Esophagus (tissue), 2 donors: Measurements from ENCODE around the gene FYN. TPM values are rescaled to one million over a fixed set of nuclear protein-coding genes. Genes with fewer than 3 reads are reported as not detected.

Source experiments
- H3K27ac ChIP-seq, 2 donors: one replicate each; pipeline ENCODE4 v1.5.1; 2013; ENCODE audit warnings: low read depth in 2 of 2, mild to moderate bottlenecking in 2 of 2, inconsistent platforms in 1 of 2, low read length in 1 of 2, moderate library complexity in 1 of 2
- H3K27me3 ChIP-seq, 2 donors: one replicate each; pipeline ENCODE4 v1.6.1; 2013; ENCODE audit warnings: low read length in 2 of 2, control low read depth in 1 of 2, mild to moderate bottlenecking in 1 of 2; ENCODE audit not compliant: insufficient read depth in 2 of 2, control insufficient read depth in 1 of 2
- H3K36me3 ChIP-seq, 2 donors: one replicate each; pipeline ENCODE4 v1.6.1; 2013; ENCODE audit warnings: low read length in 1 of 2; ENCODE audit not compliant: control insufficient read depth in 2 of 2, insufficient read depth in 2 of 2
- H3K4me1 ChIP-seq, 2 donors: one replicate each; pipeline ENCODE4 v1.6.1; 2013; ENCODE audit warnings: low read length in 1 of 2; ENCODE audit not compliant: control insufficient read depth in 2 of 2, insufficient read depth in 2 of 2
- H3K4me3 ChIP-seq, 2 donors: one replicate each; pipeline ENCODE4 v1.5.1; 2013; ENCODE audit warnings: low read length in 2 of 2, mild to moderate bottlenecking in 2 of 2, low read depth in 1 of 2, moderate library complexity in 1 of 2
- H3K9me3 ChIP-seq, 2 donors: one replicate each; pipeline ENCODE4 v1.6.1; 2013; ENCODE audit warnings: mild to moderate bottlenecking in 2 of 2, low read depth in 1 of 2, low read length in 1 of 2, moderate library complexity in 1 of 2; ENCODE audit not compliant: control insufficient read depth in 2 of 2, insufficient read depth in 1 of 2
- WGBS, 2 donors: extraction: QIAGEN DNeasy Blood & Tissue Kit; methylation state at CpG; one replicate each; pipeline ENCODE4 v1.1.7; 2013; 5-methylcytosine and 5-hydroxymethylcytosine counted together
- polyA plus RNA-seq, 2 donors: library from polyadenylated mRNA; stranded (reverse); fragments of 200-250 nt; gene quantifications; one replicate each; pipeline ENCODE4 v1.2.3, GENCODE V29; 2013
- donor health status: healthy with polysubstance abuse.
- donor health status: Bipolar disorder and iron deficiency.

Gene FYN
- polyA plus RNA-seq, 2 donors, result 6.7 to 8.4 TPM

DNA sequence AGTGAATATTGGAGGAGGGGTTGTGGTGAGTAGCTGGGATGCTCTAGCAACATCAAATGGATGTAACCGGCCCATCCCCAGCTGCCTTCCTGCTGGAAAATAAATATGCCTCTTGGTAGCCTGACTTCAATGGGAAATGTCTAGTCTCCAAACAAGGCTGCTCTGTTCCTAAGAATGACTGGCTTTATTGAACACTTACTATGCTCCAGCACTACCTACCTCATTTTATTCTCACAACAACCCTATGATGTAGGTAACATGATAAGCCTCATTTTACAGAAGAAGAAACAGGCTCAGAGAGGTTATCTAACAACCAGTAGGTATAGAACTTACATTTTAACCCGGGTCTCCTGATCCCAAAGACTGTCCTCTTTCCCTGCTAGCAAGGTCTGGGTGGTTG, 93.6 kb downstream of the FYN start:
- Histone ChIP-seq H3K27me3 (no peaks in the 10 kb centered on the region), H3K27ac (no peak overlapping the region), H3K9me3 (no peaks in the 10 kb centered on the region), H3K4me1 (peaks cover 0 to 2% of the 10 kb centered on the region in 2 donors), H3K4me3 (no peak overlapping the region), H3K36me3 (no peaks in the 10 kb centered on the region)
- WGBS, 2 donors, result 93% methylated on average over 2 of the region's 2 CpGs

DNA sequence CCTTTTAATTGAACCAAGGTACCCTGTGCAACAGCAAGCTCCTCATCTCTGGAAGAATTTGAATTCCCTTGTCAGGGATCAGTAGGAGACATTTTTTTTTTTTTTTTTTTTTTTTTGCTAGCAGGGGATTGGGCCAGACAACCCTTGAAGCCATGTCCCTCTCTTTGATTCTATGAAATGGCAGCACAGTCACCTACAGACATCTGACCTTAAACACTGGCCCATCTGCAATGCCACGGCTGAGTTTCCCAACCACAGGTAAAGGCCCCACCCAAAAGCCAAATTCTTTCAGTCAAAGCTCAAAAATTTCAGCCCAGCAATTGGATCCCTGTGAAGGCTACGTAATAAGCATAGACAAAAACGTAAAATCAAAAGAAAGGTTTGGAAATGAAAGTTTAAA, 94.2 kb downstream of the FYN start:
- H3K27ac ChIP-seq, result no peak overlapping the region
- H3K4me1 ChIP-seq, result peaks cover 0 to 2% of the 10 kb centered on the region in 2 donors

GRCh38 chr6:111777357-111777756, 95.9 kb downstream of the FYN start:
- no peaks in the 10 kb centered on the region for H3K36me3 ChIP-seq
- peak overlapping the region in 1 of 2 donors; percentile 1 for H3K27ac ChIP-seq
- no peak overlapping the region for H3K4me3 ChIP-seq
- WGBS, 2 donors, result 70 to 77% methylated on average over 6 of the region's 6 CpGs
- H3K9me3 ChIP-seq, result no peaks in the 10 kb centered on the region
- H3K4me1 ChIP-seq, result peaks cover 0 to 2% of the 10 kb centered on the region in 2 donors
- H3K27me3 ChIP-seq, result no peaks in the 10 kb centered on the region

More for the DNA sequence above, 94.2 kb downstream of the FYN start:
- Histone ChIP-seq H3K9me3 (no peaks in the 10 kb centered on the region), H3K27me3 (no peaks in the 10 kb centered on the region), H3K36me3 (no peaks in the 10 kb centered on the region), H3K4me3 (no peak overlapping the region)
- 89 to 92% methylated on average over 3 of the region's 3 CpGs for WGBS, 2 donors

DNA sequence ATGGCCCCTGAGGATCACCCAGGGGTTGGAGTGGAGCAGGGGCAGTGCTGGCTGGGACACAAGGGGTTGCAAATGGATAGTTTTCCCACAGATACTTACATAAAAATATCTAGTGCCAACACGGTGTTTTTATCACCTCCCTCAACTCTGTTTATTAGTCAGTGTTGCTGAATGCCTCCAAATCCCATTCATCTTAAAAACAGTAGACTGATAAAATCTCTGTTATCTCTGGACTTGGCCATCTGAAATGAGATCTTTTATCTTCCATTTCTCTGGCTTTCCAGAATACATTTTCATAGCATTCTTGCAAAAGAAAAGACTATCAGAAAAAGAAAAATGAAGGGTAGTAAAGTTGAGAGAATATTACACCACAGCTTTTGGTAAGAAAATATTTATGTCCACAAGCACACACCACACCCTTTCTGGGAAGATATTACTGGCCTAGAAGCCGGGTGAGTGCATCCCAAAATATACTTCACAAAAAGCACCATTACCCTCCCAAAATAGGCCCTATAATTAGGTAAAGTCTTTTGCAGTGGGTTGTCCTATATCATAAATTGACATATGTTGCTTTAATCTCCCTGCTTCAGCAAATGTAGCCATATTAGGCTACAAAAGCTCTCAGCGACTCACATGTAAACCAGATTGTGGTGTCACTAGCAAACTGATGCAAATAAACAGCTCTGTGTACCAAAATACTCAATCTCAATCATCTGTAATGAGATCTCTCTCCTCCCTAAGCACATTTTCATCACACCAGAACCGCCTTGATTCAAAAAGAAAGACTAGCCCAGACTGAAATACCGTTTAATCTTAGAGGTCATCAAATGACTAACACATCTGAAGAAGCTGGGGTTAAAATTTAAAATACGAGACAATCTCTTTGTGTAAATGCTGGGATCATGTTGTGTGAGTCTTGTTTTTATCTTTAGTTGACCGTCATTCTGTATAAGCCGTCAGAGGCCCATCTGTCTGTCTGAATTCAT, 96.7 kb downstream of the FYN start:
- no peak overlapping the region for H3K4me3 ChIP-seq
- H3K27ac ChIP-seq, result no peak overlapping the region
- peaks cover 0 to 2% of the 10 kb centered on the region in 2 donors for H3K4me1 ChIP-seq
- H3K27me3 ChIP-seq, result no peaks in the 10 kb centered on the region
- no peaks in the 10 kb centered on the region for H3K9me3 ChIP-seq
- WGBS, 2 donors, result 52 to 60% methylated on average over 8 of the region's 8 CpGs
- no peaks in the 10 kb centered on the region for H3K36me3 ChIP-seq

DNA sequence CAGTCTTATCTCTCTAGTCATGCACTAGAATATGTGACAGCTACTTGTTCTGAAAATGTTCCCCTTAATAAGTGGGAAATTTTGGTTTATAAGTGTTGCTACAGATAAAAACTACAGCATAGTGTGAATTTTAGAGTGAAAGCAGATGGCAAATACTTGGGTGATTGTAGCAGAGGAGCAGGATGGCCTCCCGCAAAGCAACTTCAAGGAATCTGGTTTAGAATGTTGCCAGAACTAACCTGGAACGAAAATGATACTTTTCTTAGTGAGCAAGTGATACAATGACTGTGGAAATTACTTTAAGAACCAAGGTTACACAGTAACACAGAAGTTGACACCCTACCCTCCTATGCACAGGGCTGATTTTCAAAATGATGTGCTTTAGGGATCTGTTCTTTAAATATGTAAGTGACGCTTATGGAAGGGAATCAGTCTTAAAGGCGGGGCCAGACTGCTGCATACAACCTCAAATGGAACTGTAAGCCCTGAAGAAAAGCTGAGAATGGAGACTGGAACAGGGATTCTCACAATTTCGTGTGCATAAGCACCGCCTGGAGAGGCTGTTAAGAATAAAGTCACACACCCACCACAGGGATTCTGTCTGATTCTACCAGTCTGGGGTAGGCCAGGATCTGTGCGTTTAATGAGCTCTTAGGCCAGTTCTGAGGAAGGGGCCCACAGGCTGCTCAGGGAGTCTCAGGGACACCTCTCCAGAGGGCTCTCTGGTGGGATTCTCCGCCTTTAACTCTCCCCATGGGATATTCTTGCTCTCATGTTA, 97.9 kb downstream of the FYN start:
- no peak overlapping the region for H3K4me3 ChIP-seq
- H3K27ac ChIP-seq, result no peak overlapping the region
- no peaks in the 10 kb centered on the region for H3K9me3 ChIP-seq
- no peaks in the 10 kb centered on the region for H3K27me3 ChIP-seq
- 86 to 87% methylated on average over 8 of the region's 8 CpGs for WGBS, 2 donors
- H3K36me3 ChIP-seq, result no peaks in the 10 kb centered on the region
- peaks cover 0 to 2% of the 10 kb centered on the region in 2 donors for H3K4me1 ChIP-seq

DNA sequence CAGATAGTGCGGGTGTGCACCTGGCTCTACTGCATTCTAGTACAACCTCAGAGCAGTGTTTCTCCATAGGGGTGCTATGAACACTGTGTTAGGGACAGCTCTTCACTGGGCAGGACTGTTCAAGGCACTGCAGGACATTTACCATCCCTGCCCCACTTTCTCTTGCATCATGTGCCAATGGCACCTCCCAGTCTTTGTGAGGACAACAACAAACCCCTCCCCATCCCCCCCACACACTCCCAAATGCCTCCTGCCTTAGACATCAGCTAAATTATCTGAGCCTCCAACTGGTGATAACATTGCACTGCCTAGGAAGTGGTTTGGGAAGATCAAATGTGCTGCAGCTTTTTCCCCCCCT, 98.9 kb downstream of the FYN start:
- Histone ChIP-seq H3K27ac (no peak overlapping the region), H3K9me3 (no peaks in the 10 kb centered on the region), H3K4me3 (no peak overlapping the region), H3K27me3 (no peaks in the 10 kb centered on the region), H3K4me1 (peaks cover 0 to 2% of the 10 kb centered on the region in 2 donors), H3K36me3 (no peaks in the 10 kb centered on the region)
- 92 to 96% methylated on average over 1 of the region's 1 CpG for WGBS, 2 donors

- Histone ChIP-seq H3K27me3 (no peaks in the 10 kb centered on the region), H3K4me1 (peaks cover 0 to 2% of the 10 kb centered on the region in 2 donors), H3K36me3 (no peaks in the 10 kb centered on the region), H3K4me3 (no peak overlapping the region), H3K9me3 (no peaks in the 10 kb centered on the region), H3K27ac (no peak overlapping the region)
- 72 to 83% methylated on average over 5 of the region's 7 CpGs for WGBS, 2 donors
Observed at GRCh38 chr6:111773501-111774345, 99.5 kb downstream of the FYN start.

DNA sequence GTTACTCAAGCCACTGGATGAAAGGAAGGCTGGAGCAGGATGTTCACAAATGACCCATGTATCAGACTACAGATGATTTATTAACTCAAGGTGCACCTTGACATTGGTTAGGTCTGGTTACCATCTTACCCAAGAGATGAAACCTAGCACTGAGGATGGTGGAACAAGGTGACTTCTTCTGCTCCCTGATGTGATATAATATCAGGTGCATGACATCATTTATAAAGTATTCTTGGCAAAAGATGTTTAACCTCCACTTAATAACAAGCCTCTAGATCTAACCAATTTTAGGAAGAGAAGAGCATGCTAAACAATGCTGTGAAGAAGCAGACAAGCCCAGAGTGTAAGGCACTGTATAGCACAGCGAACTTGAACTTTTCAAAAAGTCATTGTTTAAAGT, 100.9 kb downstream of the FYN start:
- no peaks in the 10 kb centered on the region for H3K36me3 ChIP-seq
- no peaks in the 10 kb centered on the region for H3K9me3 ChIP-seq
- no peak overlapping the region for H3K4me3 ChIP-seq
- H3K4me1 ChIP-seq, result no peaks in the 10 kb centered on the region
- no peaks in the 10 kb centered on the region for H3K27me3 ChIP-seq
- 94 to 97% methylated on average over 1 of the region's 1 CpG for WGBS, 2 donors
- H3K27ac ChIP-seq, result no peak overlapping the region

GRCh38 chr6:111771629-111772028, 101.6 kb downstream of the FYN start:
- Histone ChIP-seq H3K9me3 (no peaks in the 10 kb centered on the region), H3K36me3 (no peaks in the 10 kb centered on the region), H3K27me3 (no peaks in the 10 kb centered on the region), H3K4me1 (no peaks in the 10 kb centered on the region), H3K27ac (no peak overlapping the region), H3K4me3 (no peak overlapping the region)
- WGBS, 2 donors, result 91 to 97% methylated on average over 5 of the region's 5 CpGs
